NB4 (cell line): ENCODE results near the gene EPAS1.

Experiments
- DNase-seq: peaks from one replicate; pipeline ENCODE4 v3.0.0; 2010; ENCODE audit warnings: low read depth
- H3K4me3 ChIP-seq: one replicate; pipeline ENCODE4 v1.5.1; 2011; ENCODE audit warnings: mild to moderate bottlenecking, low read depth, low read length, moderate library complexity
- MYC ChIP-seq: IDR thresholded peaks from 2 replicates; pipeline ENCODE4 v1.6.1; 2011; ENCODE audit warnings: low read depth, low read length
- POLR2A ChIP-seq: IDR thresholded peaks from 2 replicates; pipeline ENCODE4 v1.6.1; 2011; ENCODE audit warnings: mild to moderate bottlenecking; ENCODE audit not compliant: insufficient read length; ENCODE audit errors: extremely low read depth
- TF ChIP-seq, protein P1 (sequence below): IDR thresholded peaks from one replicate; pipeline ENCODE4 v1.5.1; 2012; ENCODE audit warnings: low read depth, low read length
- TF ChIP-seq, protein P2 (sequence below): IDR thresholded peaks from 2 replicates; pipeline ENCODE4 v1.6.1; 2011; ENCODE audit warnings: low read depth, low read length

EPAS1 gene

DNA sequence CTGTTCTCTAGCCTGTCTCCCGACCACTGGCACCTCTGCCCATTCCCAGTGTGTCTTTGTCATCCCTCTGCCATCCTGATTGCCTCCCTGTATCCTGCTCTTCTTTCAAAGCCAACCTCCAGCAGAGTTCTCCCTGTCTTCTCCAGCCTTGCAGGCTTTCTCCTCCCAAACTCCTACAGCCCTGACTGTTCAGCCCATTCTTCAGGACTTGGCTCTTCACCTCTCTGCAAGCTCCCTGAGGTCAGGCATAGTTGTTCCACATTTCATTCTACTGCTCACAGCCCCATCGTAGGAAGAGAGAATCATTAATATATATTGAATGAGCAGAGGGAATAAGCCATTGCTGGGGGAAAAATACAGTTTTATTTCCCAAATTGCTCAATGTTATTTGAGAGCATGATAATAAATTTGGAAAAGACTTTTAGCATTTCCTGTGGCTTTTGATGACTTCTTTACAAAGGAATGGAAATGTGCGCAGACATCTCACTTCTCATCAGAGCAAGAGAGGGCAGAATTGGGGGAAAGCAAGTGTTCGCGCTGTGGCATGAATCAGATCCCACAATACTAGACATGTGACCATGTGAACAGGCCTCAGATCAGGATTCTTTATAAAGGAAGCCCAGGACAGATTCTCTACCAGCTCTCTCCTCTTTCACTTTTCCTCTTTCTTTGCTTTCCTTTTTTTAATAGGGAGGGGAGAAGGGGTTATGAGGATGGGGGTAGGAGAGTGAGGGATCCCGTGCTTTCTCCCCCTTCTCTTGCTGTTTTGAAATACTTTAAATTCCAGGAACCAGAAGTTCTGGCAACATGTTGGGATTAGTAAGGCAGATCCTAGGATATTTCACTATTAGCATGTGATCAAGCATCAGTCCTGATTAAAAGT, 37.4 kb downstream of the EPAS1 start:
- DNase-seq, result no peak
- no peak overlapping the region for H3K4me3 ChIP-seq
- TF ChIP-seq, protein P1, sequence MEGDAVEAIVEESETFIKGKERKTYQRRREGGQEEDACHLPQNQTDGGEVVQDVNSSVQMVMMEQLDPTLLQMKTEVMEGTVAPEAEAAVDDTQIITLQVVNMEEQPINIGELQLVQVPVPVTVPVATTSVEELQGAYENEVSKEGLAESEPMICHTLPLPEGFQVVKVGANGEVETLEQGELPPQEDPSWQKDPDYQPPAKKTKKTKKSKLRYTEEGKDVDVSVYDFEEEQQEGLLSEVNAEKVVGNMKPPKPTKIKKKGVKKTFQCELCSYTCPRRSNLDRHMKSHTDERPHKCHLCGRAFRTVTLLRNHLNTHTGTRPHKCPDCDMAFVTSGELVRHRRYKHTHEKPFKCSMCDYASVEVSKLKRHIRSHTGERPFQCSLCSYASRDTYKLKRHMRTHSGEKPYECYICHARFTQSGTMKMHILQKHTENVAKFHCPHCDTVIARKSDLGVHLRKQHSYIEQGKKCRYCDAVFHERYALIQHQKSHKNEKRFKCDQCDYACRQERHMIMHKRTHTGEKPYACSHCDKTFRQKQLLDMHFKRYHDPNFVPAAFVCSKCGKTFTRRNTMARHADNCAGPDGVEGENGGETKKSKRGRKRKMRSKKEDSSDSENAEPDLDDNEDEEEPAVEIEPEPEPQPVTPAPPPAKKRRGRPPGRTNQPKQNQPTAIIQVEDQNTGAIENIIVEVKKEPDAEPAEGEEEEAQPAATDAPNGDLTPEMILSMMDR, result no peak
- TF ChIP-seq POLR2A (no peak), MYC (no peak)
- TF ChIP-seq, protein P2, sequence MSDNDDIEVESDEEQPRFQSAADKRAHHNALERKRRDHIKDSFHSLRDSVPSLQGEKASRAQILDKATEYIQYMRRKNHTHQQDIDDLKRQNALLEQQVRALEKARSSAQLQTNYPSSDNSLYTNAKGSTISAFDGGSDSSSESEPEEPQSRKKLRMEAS, result no peak

GRCh38 chr2:46335391-46336282, 38.4 kb downstream of the EPAS1 start:
- TF ChIP-seq MYC (no peak), POLR2A (no peak)
- TF ChIP-seq, protein P2, result no peak
- TF ChIP-seq, protein P1, result no peak
- H3K4me3 ChIP-seq, result no peak overlapping the region
- DNase-seq, result no peak

DNA sequence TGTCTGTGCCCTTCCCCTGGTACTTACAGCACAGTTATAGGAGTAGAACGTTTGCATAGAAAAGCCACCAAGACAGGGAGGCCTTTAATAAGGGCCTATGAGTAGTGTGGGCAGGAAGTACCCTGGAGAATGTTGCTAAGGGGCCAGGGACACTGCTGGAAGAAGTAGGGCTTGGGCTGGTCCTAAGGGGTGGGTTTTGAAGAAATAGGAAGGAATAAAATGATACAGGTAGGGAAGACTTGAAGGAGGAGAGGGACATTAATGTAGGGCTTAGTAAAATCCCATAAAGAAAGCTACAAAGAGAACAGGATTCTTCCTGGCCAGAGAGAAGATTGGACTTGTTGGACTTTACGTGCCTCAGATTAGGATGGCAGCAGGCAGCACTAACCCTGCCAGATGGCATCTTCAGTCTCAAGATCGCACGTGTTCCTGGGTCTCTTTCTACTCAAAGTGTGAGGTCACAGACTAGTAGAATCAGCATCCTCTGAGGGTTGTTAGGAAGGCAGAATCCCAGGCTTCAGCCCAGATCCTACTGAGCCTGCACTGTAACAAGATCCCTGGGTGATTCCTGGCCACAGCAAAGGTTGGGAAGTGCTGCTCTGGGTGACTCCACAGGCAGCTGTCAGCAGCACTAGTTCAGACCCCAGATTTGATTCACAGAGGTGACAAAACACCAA, 39.2 kb downstream of the EPAS1 start:
- no peak overlapping the region for H3K4me3 ChIP-seq
- TF ChIP-seq, protein P1, result no peak
- TF ChIP-seq POLR2A (no peak), MYC (no peak)
- TF ChIP-seq, protein P2, result no peak
- no peak for DNase-seq

DNA sequence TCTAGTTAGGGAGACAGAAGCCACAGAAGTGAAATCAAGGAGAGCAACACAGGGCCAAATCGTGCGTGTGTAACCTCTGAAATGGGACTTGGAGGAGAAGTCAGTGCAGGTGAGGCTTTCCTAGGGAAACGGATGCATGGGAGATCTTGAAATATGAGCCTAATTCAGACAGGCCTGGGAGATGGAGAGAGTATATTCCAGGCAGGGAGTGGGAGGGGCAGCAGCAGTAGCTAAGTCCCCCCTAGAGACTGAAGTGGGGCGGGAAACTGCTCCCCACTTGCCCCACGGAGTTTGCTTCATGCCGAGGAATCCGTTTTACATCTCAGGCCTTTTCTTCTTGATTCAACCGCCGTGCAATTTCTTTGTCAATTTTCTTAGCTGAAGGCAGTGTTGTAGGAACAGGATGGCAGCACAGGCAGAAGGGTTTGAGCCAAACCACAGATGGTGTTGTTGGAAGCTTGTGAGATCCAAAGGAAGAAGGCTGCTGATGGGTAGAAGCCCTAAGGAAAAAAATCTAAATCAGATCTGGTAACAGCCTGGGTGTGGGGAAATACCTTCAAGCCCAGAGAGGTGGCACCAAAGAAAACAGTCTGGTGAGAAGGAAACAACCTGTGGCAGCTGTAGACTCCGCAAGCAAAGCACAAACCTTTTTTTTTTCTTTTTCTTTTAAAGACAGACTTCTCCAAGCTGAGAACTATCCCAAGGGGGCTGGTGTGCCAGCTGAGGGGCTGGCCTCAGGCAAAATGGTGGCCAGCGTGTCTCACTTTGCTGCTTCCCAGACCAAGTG, 40.2 kb downstream of the EPAS1 start:
- TF ChIP-seq, protein P1, result no peak
- TF ChIP-seq POLR2A (no peak), MYC (no peak)
- TF ChIP-seq, protein P2, result no peak
- DNase-seq, result no peak
- H3K4me3 ChIP-seq, result no peak overlapping the region

DNA sequence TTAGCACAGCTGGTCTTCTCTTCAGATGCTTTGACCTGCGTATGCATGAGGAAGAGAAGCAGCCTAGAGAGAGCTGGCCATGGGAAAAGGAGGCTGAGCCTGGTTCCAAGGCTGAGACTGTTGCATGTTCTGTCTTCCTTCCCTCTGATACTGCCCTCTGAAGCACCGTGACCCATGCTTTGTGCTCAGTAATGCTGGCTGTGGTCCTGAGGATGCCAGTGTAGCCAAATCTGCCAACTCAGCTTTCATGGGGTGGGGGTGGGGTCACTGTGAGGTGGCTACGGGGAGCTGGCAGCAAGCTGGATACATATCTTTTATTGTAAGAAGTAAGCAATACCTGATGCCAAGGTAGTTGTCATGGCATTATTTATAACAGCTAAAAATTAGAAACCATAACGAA, 41.5 kb downstream of the EPAS1 start:
- no peak overlapping the region for H3K4me3 ChIP-seq
- no peak for TF ChIP-seq POLR2A
- TF ChIP-seq, protein P1, result no peak
- TF ChIP-seq, protein P2, result no peak
- TF ChIP-seq MYC, result no peak
- DNase-seq, result no peak
